Panc1 (cell line): ENCODE measurements around the gene RNF144A. TPM values are rescaled to one million over a fixed set of nuclear protein-coding genes. Genes with fewer than 3 reads are reported as not detected.

Experiments
- ATAC-seq: fragments of 200-7000 bp; cut with Tn5 transposase; 2 replicates; pipeline ENCODE4 v1.9.1; 2020; ENCODE audit warnings: mild to moderate bottlenecking, moderate library complexity
- BruUV-seq: library from RNA; stranded (reverse); fragments of 400-500 nt; replicated peaks from 2 replicates; lab custom pipeline; 2021; lab: Mats Ljungman, UMichigan
- CTCF ChIA-PET: fragments of 300-600 bp; sonication (Branson Sonifier 250); formaldehyde crosslinking; loops from one replicate; lab custom pipeline; 2022; ENCODE audit warnings: antibody characterized with exemption; lab: Charles Lee
- POLR2A ChIA-PET: fragments of 300-600 bp; sonication (Branson Sonifier 250); formaldehyde crosslinking; loops from one replicate; lab custom pipeline; 2022; ENCODE audit warnings: antibody characterized with exemption; lab: Charles Lee
- DNase-seq: peaks from one replicate; pipeline ENCODE4 v3.0.0-alpha.2; 2010; ENCODE audit warnings: low read depth, low spot score
- H3K27ac ChIP-seq: 2 replicates; pipeline ENCODE4 v1.5.1; 2011; ENCODE audit warnings: mild to moderate bottlenecking, low read length, inconsistent platforms
- H3K27me3 ChIP-seq: fragments of 200-500 bp; sonication (Bioruptor generic); 2 replicates; pipeline ENCODE4 v1.6.0; 2014; ENCODE audit warnings: low read length, inconsistent platforms; ENCODE audit not compliant: control insufficient read depth, insufficient read depth
- H3K36me3 ChIP-seq: fragments of 200-500 bp; sonication (Bioruptor generic); 2 replicates; pipeline ENCODE4 v1.5.1; 2014; ENCODE audit warnings: inconsistent platforms, mild to moderate bottlenecking, low read length, moderate library complexity; ENCODE audit not compliant: control insufficient read depth, insufficient read depth
- H3K4me1 ChIP-seq: 2 replicates; pipeline ENCODE4 v1.5.1; 2011; ENCODE audit warnings: inconsistent platforms, mild to moderate bottlenecking, low read length, moderate library complexity; ENCODE audit not compliant: control insufficient read depth, insufficient read depth
- H3K4me3 ChIP-seq, 2 experiments: 2 replicates each; pipeline ENCODE4 v1.5.1; 2011 to 2012; ENCODE audit warnings: low read depth in 2 of 2, low read length in 2 of 2, mild to moderate bottlenecking in 2 of 2, inconsistent platforms in 1 of 2, moderate library complexity in 1 of 2
- H3K9me3 ChIP-seq: fragments of 200-500 bp; sonication (Bioruptor generic); 2 replicates; pipeline ENCODE4 v1.5.1; 2014; ENCODE audit warnings: low read depth, mild to moderate bottlenecking, inconsistent platforms, low read length, moderate library complexity; ENCODE audit not compliant: control insufficient read depth, insufficient read depth
- CTCF ChIP-seq: fragments of 450-650 bp; IDR thresholded peaks from 2 replicates; pipeline ENCODE4 v1.5.1; 2017; ENCODE audit warnings: mild to moderate bottlenecking
- POLR2AphosphoS5 ChIP-seq: IDR thresholded peaks from 2 replicates; pipeline ENCODE4 v1.6.1; 2012; ENCODE audit warnings: mild to moderate bottlenecking, low read depth, low read length, moderate library complexity
- REST ChIP-seq, 2 experiments: IDR thresholded peaks; 2 replicates each; pipeline ENCODE4 v1.6.1; 2011 to 2012; ENCODE audit warnings: low read depth in 2 of 2, control low read depth in 1 of 2, low read length in 1 of 2, mild to moderate bottlenecking in 1 of 2, moderate library complexity in 1 of 2; ENCODE audit not compliant: insufficient read depth in 1 of 2
- SIN3A ChIP-seq: IDR thresholded peaks from 2 replicates; pipeline ENCODE4 v1.6.1; 2012; ENCODE audit warnings: low read depth, mild to moderate bottlenecking, low read length, moderate library complexity, borderline replicate concordance; ENCODE audit not compliant: insufficient read depth
- TCF7L2 ChIP-seq: IDR thresholded peaks from 2 replicates; pipeline ENCODE4 v1.6.1; 2011; ENCODE audit warnings: mild to moderate bottlenecking, low read depth, low read length, inconsistent platforms
- in situ Hi-C: cut with HindIII; loops from 2 replicates; pipeline ENCODE4 v1.10.0; 2016; ENCODE audit warnings: low sequenced_read_pairs, low pct_unique_long_range_greater_than_20kb
- intact Hi-C: fragments of 100-400 bp; cut with micrococcal nuclease; formaldehyde crosslinking; loops from one replicate; pipeline ENCODE4 v1.10.0; 2022; ENCODE audit not compliant: unreplicated experiment
- total RNA-seq: library from RNA; stranded (reverse); gene quantifications from one replicate; pipeline ENCODE4 v1.2.1, GENCODE V29; 2021; ENCODE audit not compliant: unreplicated experiment

The RNF144A gene
- total RNA-seq, 1 experiment from 2014 or later = 5.4 TPM

- intact Hi-C loops = no loop called here
- no peaks in the 10 kb centered on the region for H3K9me3 ChIP-seq
- H3K27ac ChIP-seq = no peak overlapping the region
- in situ Hi-C loops = no loop called here
- no peaks in the 10 kb centered on the region for H3K4me1 ChIP-seq
- no peaks in the 10 kb centered on the region for H3K36me3 ChIP-seq
- ATAC-seq (no peak), DNase-seq (no peak)
- ChIA-PET CTCF (no interaction called here), POLR2A (no interaction called here)
- BruUV-seq = no TSS peak
- H3K27me3 ChIP-seq = no peaks in the 10 kb centered on the region
- no peak overlapping the region for H3K4me3 ChIP-seq
- no peak for TF ChIP-seq SIN3A
- no peak for TF ChIP-seq CTCF
- TF ChIP-seq POLR2AphosphoS5 = no peak
- TF ChIP-seq REST (IDR thresholded peaks at IDR 0.05; ENCODE audit: insufficient read depth in 1 of 2, low read depth in 2 of 2, low read length in 1 of 2) = no peak
- no peak for TF ChIP-seq TCF7L2
These were observed 146.6 kb downstream of the RNF144A start for GRCh38 chr2:7063789-7064188.

GRCh38 chr2:7068457-7068856 is 151.2 kb downstream of the RNF144A start:
- H3K9me3 ChIP-seq = no peaks in the 10 kb centered on the region
- H3K4me3 ChIP-seq = no peak overlapping the region
- in situ Hi-C loops = no loop called here
- POLR2A ChIA-PET = no interaction called here
- intact Hi-C loops = no loop called here
- H3K27ac ChIP-seq = no peak overlapping the region
- no peak for ATAC-seq
- no peaks in the 10 kb centered on the region for H3K36me3 ChIP-seq
- no peak for TF ChIP-seq TCF7L2
- DNase-seq = no peak
- no peaks in the 10 kb centered on the region for H3K4me1 ChIP-seq
- BruUV-seq = no TSS peak
- CTCF ChIA-PET = no interaction called here
- H3K27me3 ChIP-seq = no peaks in the 10 kb centered on the region

GRCh38 chr2:7070483-7070882 is 153.3 kb downstream of the RNF144A start:
- Histone ChIP-seq H3K27ac (no peak overlapping the region), H3K4me3 (no peak overlapping the region), H3K9me3 (no peaks in the 10 kb centered on the region), H3K4me1 (no peaks in the 10 kb centered on the region), H3K36me3 (no peaks in the 10 kb centered on the region), H3K27me3 (no peaks in the 10 kb centered on the region)
- intact Hi-C loops (no loop called here), in situ Hi-C loops (no loop called here)
- POLR2A ChIA-PET = no interaction called here
- CTCF ChIA-PET = no interaction called here
- DNase-seq (no peak), ATAC-seq (no peak)
- TF ChIP-seq POLR2AphosphoS5 (no peak), CTCF (no peak), SIN3A (no peak), REST (IDR thresholded peaks at IDR 0.05; ENCODE audit: insufficient read depth in 1 of 2, low read depth in 2 of 2, low read length in 1 of 2) (no peak), TCF7L2 (no peak)
- no TSS peak for BruUV-seq
